Measurements from ENCODE around the gene CLIC5. TPM values are rescaled to one million over a fixed set of nuclear protein-coding genes. Genes with fewer than 3 reads are reported as not detected.
"Not testable (repeated sequence)": the region's sequence is repeated elsewhere in the genome, so short reads cannot be mapped to it uniquely, and the experiment has no call there.

Gene CLIC5
- total RNA-seq, 3 donors from 2014 or later = 3.4 to 5.4 (median 4.9) TPM

GRCh38 chr6:45930420-45931040 lies 85.1 kb downstream of the CLIC5 start:
- no peaks in the 10 kb centered on the region for H3K4me1 ChIP-seq
- H3K36me3 ChIP-seq = no peaks in the 10 kb centered on the region
- DNase-seq (ENCODE audit: low spot score in 2 of 2) = peak in 1 of 2 donors; percentile 45
- H3K9me3 ChIP-seq = no peaks in the 10 kb centered on the region
- H3K27me3 ChIP-seq = no peaks in the 10 kb centered on the region
- H3K4me3 ChIP-seq = no peak overlapping the region
- intact Hi-C loops (cut with DNase I; ENCODE audit: low total_unique reads) = no loop called here
- no peak overlapping the region for H3K27ac ChIP-seq
- TF ChIP-seq POLR2AphosphoS5 (IDR thresholded peaks at IDR 0.05) (no peak), CTCF (IDR thresholded peaks at IDR 0.05) (peak; percentile 70 to 86 (median 77))

- intact Hi-C loops (cut with DNase I; ENCODE audit: low total_unique reads) = loop anchor here (10.0 kb wide), 1 partner anchor 1275 kb away; no protein-coding TSS in a partner anchor
- no peak for TF ChIP-seq CTCF (IDR thresholded peaks at IDR 0.05)
- no peak for TF ChIP-seq POLR2A (IDR thresholded peaks at IDR 0.05)
- no peak for TF ChIP-seq POLR2AphosphoS5 (IDR thresholded peaks at IDR 0.05)
Observed at GRCh38 chr6:45929421-45930361, 86.0 kb downstream of the CLIC5 start.

GRCh38 chr6:45928721-45929305 lies 86.8 kb downstream of the CLIC5 start:
- no peak overlapping the region for H3K27ac ChIP-seq
- TF ChIP-seq POLR2A (IDR thresholded peaks at IDR 0.05) = no peak
- no peak for TF ChIP-seq POLR2AphosphoS5 (IDR thresholded peaks at IDR 0.05)
- no peak for TF ChIP-seq CTCF (IDR thresholded peaks at IDR 0.05)
- no peak overlapping the region for H3K4me3 ChIP-seq
- H3K27me3 ChIP-seq = no peaks in the 10 kb centered on the region
- intact Hi-C loops (cut with DNase I; ENCODE audit: low total_unique reads) = loop anchor here (10.0 kb wide), 1 partner anchor 1274 kb away; no protein-coding TSS in a partner anchor
- no peaks in the 10 kb centered on the region for H3K4me1 ChIP-seq
- DNase-seq (ENCODE audit: low spot score in 2 of 2) = no peak
- H3K36me3 ChIP-seq = no peaks in the 10 kb centered on the region
- no peaks in the 10 kb centered on the region for H3K9me3 ChIP-seq

More at GRCh38 chr6:45929421-45930361, 86.0 kb downstream of the CLIC5 start:
- DNase-seq (ENCODE audit: low spot score in 2 of 2) = no peak
- Histone ChIP-seq H3K36me3 (no peaks in the 10 kb centered on the region), H3K4me3 (no peak overlapping the region), H3K27me3 (no peaks in the 10 kb centered on the region), H3K4me1 (no peaks in the 10 kb centered on the region), H3K9me3 (no peaks in the 10 kb centered on the region), H3K27ac (no peak overlapping the region)

GRCh38 chr6:45927421-45928320 lies 88.0 kb downstream of the CLIC5 start:
- DNase-seq (ENCODE audit: low spot score in 2 of 2) = no peak
- Histone ChIP-seq H3K36me3 (no peaks in the 10 kb centered on the region), H3K27ac (no peak overlapping the region), H3K27me3 (no peaks in the 10 kb centered on the region), H3K9me3 (no peaks in the 10 kb centered on the region), H3K4me3 (no peak overlapping the region), H3K4me1 (no peaks in the 10 kb centered on the region)
- TF ChIP-seq POLR2AphosphoS5 (IDR thresholded peaks at IDR 0.05) (no peak), CTCF (IDR thresholded peaks at IDR 0.05) (no peak), POLR2A (IDR thresholded peaks at IDR 0.05) (no peak)
- intact Hi-C loops (cut with DNase I; ENCODE audit: low total_unique reads) = loop anchor here (10.0 kb wide), 1 partner anchor 1273 kb away; no protein-coding TSS in a partner anchor

GRCh38 chr6:45926423-45926822 lies 89.2 kb downstream of the CLIC5 start:
- not testable (repeated sequence) for H3K27me3 ChIP-seq; H3K4me3 ChIP-seq; H3K9me3 ChIP-seq; DNase-seq (ENCODE audit: low spot score in 2 of 2); H3K36me3 ChIP-seq; H3K4me1 ChIP-seq; H3K27ac ChIP-seq
- intact Hi-C loops (cut with DNase I; ENCODE audit: low total_unique reads) = loop anchor here (10.0 kb wide), 1 partner anchor 1272 kb away; no protein-coding TSS in a partner anchor
